ENCODE results near the gene IZUMO1.

- TF ChIP-seq CTCF (conservative IDR thresholded peaks at IDR 0.05; ENCODE audit: low read length) (no peak), EZH2phosphoT487 (IDR thresholded peaks at IDR 0.05; ENCODE audit: borderline replicate concordance) (no peak)
Observed at GRCh38 chr19:48756686-48757085, 10.0 kb upstream of the IZUMO1 start.

Measured in Loucy (cell line).